C4-2B (cell line): Measurements from ENCODE around the gene ASAP2.

Experiments used
- ZFX ChIP-seq: fragments of 450-650 bp; IDR thresholded peaks from 2 replicates; pipeline ENCODE4 v1.6.1; 2017
- TF ChIP-seq, protein P1 (sequence below): fragments of 450-650 bp; conservative IDR thresholded peaks from 2 replicates; pipeline ENCODE4 v1.5.1; 2017; ENCODE audit warnings: mild to moderate bottlenecking

- TF ChIP-seq, protein P1, sequence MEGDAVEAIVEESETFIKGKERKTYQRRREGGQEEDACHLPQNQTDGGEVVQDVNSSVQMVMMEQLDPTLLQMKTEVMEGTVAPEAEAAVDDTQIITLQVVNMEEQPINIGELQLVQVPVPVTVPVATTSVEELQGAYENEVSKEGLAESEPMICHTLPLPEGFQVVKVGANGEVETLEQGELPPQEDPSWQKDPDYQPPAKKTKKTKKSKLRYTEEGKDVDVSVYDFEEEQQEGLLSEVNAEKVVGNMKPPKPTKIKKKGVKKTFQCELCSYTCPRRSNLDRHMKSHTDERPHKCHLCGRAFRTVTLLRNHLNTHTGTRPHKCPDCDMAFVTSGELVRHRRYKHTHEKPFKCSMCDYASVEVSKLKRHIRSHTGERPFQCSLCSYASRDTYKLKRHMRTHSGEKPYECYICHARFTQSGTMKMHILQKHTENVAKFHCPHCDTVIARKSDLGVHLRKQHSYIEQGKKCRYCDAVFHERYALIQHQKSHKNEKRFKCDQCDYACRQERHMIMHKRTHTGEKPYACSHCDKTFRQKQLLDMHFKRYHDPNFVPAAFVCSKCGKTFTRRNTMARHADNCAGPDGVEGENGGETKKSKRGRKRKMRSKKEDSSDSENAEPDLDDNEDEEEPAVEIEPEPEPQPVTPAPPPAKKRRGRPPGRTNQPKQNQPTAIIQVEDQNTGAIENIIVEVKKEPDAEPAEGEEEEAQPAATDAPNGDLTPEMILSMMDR, result no peak
- no peak for TF ChIP-seq ZFX
Observed at GRCh38 chr2:9236867-9237266, 30.3 kb downstream of the ASAP2 start.
